HL-60 (cell line): Measurements from ENCODE around the gene PTTG1.

Experiments
- GABPA ChIP-seq: IDR thresholded peaks from 2 replicates; pipeline ENCODE4 v1.6.1; 2012; ENCODE audit warnings: low read depth
- POLR2AphosphoS5 ChIP-seq: IDR thresholded peaks from 2 replicates; pipeline ENCODE4 v1.6.1; 2012; ENCODE audit warnings: low read depth
- SPI1 ChIP-seq: IDR thresholded peaks from 2 replicates; pipeline ENCODE4 v1.6.1; 2012; ENCODE audit warnings: low read depth, mild to moderate bottlenecking, borderline replicate concordance
- TF ChIP-seq, protein P1 (sequence below): IDR thresholded peaks from one replicate; pipeline ENCODE4 v1.5.1; 2011; ENCODE audit warnings: low read length, control low read depth, inconsistent platforms; ENCODE audit not compliant: insufficient read depth
- TF ChIP-seq, protein P2 (sequence below): IDR thresholded peaks from 2 replicates; pipeline ENCODE4 v1.6.1; 2012; ENCODE audit warnings: low read depth; ENCODE audit not compliant: insufficient replicate concordance

DNA sequence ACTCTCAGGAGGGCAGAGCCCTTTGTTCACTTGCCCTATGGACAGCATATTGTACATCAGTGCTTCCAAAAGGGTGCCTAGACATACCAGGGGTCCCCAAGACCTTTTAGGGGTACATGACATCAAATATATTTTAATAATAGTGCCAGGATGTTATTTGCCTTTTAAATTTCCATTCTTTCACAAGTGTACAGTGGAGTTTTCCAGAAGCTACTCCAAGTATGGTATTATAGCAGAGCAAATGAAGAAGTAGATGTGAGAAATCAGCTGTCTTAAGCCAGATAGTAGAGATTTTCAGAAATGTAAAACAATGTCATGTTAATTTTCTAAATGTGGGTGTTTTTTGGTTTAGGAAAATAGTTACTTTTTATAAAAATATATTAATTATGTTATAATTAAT, 15.6 kb downstream of the PTTG1 start:
- TF ChIP-seq, protein P1, sequence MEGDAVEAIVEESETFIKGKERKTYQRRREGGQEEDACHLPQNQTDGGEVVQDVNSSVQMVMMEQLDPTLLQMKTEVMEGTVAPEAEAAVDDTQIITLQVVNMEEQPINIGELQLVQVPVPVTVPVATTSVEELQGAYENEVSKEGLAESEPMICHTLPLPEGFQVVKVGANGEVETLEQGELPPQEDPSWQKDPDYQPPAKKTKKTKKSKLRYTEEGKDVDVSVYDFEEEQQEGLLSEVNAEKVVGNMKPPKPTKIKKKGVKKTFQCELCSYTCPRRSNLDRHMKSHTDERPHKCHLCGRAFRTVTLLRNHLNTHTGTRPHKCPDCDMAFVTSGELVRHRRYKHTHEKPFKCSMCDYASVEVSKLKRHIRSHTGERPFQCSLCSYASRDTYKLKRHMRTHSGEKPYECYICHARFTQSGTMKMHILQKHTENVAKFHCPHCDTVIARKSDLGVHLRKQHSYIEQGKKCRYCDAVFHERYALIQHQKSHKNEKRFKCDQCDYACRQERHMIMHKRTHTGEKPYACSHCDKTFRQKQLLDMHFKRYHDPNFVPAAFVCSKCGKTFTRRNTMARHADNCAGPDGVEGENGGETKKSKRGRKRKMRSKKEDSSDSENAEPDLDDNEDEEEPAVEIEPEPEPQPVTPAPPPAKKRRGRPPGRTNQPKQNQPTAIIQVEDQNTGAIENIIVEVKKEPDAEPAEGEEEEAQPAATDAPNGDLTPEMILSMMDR: no peak
- TF ChIP-seq GABPA (no peak), POLR2AphosphoS5 (no peak), SPI1 (no peak)
- TF ChIP-seq, protein P2, sequence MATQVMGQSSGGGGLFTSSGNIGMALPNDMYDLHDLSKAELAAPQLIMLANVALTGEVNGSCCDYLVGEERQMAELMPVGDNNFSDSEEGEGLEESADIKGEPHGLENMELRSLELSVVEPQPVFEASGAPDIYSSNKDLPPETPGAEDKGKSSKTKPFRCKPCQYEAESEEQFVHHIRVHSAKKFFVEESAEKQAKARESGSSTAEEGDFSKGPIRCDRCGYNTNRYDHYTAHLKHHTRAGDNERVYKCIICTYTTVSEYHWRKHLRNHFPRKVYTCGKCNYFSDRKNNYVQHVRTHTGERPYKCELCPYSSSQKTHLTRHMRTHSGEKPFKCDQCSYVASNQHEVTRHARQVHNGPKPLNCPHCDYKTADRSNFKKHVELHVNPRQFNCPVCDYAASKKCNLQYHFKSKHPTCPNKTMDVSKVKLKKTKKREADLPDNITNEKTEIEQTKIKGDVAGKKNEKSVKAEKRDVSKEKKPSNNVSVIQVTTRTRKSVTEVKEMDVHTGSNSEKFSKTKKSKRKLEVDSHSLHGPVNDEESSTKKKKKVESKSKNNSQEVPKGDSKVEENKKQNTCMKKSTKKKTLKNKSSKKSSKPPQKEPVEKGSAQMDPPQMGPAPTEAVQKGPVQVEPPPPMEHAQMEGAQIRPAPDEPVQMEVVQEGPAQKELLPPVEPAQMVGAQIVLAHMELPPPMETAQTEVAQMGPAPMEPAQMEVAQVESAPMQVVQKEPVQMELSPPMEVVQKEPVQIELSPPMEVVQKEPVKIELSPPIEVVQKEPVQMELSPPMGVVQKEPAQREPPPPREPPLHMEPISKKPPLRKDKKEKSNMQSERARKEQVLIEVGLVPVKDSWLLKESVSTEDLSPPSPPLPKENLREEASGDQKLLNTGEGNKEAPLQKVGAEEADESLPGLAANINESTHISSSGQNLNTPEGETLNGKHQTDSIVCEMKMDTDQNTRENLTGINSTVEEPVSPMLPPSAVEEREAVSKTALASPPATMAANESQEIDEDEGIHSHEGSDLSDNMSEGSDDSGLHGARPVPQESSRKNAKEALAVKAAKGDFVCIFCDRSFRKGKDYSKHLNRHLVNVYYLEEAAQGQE: no peak
